Loucy (cell line): ENCODE data around the gene SYNE2.

ENCODE experiments used
- EZH2phosphoT487 ChIP-seq: fragments of 200-600 bp; IDR thresholded peaks from 2 replicates; pipeline ENCODE4 v1.6.1; 2018; ENCODE audit warnings: antibody characterized with exemption, mild to moderate bottlenecking, moderate library complexity, borderline replicate concordance
- TF ChIP-seq, protein P1 (sequence below): fragments of 200-600 bp; sonication (generic); conservative IDR thresholded peaks from 2 replicates; pipeline ENCODE4 v1.5.1; 2014; ENCODE audit warnings: mild to moderate bottlenecking, antibody characterized with exemption, low read length

DNA sequence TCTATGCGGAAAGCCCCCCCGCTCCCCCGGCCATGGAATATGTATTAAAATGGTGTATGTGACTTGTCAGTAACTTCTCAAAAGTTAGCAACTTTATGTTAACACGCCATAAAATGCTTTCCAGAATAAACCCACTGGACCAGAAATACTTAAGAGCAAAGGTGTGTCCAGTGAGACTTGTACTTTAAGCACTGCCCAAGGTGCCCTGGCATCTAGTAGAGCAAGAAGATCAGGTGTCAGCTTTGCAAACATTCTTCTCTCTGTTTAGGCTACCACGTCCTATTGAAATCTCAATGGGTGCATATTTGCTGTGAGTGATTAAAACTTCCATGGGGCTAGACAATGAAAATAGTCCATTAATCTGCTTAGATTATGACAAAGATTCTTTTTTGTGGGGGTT lies 240.1 kb downstream of the SYNE2 start:
- TF ChIP-seq, protein P1, sequence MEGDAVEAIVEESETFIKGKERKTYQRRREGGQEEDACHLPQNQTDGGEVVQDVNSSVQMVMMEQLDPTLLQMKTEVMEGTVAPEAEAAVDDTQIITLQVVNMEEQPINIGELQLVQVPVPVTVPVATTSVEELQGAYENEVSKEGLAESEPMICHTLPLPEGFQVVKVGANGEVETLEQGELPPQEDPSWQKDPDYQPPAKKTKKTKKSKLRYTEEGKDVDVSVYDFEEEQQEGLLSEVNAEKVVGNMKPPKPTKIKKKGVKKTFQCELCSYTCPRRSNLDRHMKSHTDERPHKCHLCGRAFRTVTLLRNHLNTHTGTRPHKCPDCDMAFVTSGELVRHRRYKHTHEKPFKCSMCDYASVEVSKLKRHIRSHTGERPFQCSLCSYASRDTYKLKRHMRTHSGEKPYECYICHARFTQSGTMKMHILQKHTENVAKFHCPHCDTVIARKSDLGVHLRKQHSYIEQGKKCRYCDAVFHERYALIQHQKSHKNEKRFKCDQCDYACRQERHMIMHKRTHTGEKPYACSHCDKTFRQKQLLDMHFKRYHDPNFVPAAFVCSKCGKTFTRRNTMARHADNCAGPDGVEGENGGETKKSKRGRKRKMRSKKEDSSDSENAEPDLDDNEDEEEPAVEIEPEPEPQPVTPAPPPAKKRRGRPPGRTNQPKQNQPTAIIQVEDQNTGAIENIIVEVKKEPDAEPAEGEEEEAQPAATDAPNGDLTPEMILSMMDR, result no peak
- TF ChIP-seq EZH2phosphoT487, result no peak
